ENCODE results near the gene TUBB4B. TPM values are rescaled to one million over a fixed set of nuclear protein-coding genes. Genes with fewer than 3 reads are reported as not detected.
A peak's percentile ranks its signal among the peaks of the same experiment; 100 is the strongest.

Gene TUBB4B
- total RNA-seq, 4 donors from 2014 or later: 367 to 753 (median 540) TPM

DNA sequence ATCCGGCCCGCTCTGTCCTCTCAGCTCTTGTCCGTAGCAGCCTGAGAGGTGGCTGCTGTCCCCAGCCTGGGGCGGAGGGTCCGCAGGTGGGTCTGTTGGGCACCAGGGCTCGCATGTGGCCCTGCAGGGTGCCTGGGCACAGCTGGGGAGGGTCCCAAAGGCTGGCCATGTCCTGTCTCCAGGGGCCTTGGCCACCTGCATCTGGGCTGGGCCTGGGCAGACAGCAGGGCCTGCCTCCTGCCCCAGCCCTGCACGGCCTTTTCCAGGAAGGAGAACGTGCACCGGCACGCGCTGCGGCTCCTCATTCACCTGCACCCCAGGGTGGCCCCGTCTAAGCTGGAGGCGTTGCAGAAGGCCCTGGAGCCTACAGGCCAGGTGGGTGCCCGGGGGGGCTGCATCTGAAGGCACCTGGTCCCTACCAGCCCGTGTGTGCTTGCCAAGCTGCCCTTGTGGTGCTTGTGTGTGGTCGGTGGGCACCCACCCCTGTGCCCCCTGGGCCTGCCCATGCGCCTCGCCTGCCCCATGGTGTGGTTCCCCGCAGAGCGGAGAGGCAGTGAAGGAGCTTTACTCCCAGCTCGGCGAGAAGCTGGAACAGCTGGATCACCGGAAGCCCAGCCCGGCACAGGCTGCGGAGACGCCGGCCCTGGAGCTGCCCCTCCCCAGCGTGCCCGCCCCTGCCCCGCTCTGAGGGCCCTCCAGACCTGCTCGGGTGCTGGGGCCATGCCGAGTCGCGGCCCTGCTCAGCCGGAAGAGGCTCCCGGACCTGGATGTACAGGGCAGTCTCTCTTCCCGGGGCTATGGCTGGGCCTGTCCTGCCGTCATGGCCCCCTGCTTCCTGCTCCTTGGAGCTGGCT lies 31.4 kb downstream of the TUBB4B start:
- DNase-seq: no peak
- peaks cover 10 to 60% (median 12%) of the 10 kb centered on the region in 3 donors for H3K36me3 ChIP-seq
- no peak overlapping the region for H3K27ac ChIP-seq
- H3K27me3 ChIP-seq: peaks cover 0 to 4% (median 0%) of the 10 kb centered on the region in 4 donors
- 90% methylated on average over 10 of the region's 39 CpGs; no CpG with 5 or more reads in 1 of the 2 donors for WGBS, 2 donors
- peaks cover 28 to 98% (median 43%) of the 10 kb centered on the region in 3 donors for H3K4me1 ChIP-seq
- intact Hi-C loops (cut with DNase I): no loop called here
- no peaks in the 10 kb centered on the region for H3K9me3 ChIP-seq
- no peak for TF ChIP-seq POLR2A (IDR thresholded peaks at IDR 0.05)
- TF ChIP-seq, protein P1, sequence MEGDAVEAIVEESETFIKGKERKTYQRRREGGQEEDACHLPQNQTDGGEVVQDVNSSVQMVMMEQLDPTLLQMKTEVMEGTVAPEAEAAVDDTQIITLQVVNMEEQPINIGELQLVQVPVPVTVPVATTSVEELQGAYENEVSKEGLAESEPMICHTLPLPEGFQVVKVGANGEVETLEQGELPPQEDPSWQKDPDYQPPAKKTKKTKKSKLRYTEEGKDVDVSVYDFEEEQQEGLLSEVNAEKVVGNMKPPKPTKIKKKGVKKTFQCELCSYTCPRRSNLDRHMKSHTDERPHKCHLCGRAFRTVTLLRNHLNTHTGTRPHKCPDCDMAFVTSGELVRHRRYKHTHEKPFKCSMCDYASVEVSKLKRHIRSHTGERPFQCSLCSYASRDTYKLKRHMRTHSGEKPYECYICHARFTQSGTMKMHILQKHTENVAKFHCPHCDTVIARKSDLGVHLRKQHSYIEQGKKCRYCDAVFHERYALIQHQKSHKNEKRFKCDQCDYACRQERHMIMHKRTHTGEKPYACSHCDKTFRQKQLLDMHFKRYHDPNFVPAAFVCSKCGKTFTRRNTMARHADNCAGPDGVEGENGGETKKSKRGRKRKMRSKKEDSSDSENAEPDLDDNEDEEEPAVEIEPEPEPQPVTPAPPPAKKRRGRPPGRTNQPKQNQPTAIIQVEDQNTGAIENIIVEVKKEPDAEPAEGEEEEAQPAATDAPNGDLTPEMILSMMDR (IDR thresholded peaks at IDR 0.05): no peak
- H3K4me3 ChIP-seq: no peak overlapping the region

DNA sequence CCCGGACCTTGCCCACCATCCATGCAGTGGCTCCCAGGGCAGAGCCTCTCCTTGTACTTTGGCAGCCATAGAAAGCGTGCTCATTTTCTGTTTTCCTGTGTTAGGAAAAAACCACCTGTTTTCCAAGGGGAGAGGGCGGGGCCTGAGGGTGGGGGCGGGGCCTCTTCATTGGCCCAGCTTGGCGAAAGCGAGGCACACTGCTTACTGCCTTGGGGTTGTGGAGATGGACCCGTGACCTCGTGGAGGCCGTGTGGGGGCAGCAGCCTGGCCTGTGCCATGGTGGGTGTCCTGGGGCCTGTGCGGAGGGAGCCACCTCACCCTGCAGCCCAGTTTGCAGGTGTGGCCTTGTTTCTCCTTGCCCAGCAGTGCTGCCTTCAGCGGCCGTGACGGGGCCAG lies 32.0 kb downstream of the TUBB4B start:
- intact Hi-C loops (cut with DNase I): no loop called here
- no peak for DNase-seq
- no peaks in the 10 kb centered on the region for H3K9me3 ChIP-seq
- H3K4me1 ChIP-seq: peaks cover 33 to 100% (median 46%) of the 10 kb centered on the region in 3 donors
- no peak overlapping the region for H3K27ac ChIP-seq
- no peak for TF ChIP-seq POLR2A (IDR thresholded peaks at IDR 0.05)
- TF ChIP-seq, protein P1 (IDR thresholded peaks at IDR 0.05): no peak
- peaks cover 0 to 11% (median 0%) of the 10 kb centered on the region in 4 donors for H3K27me3 ChIP-seq
- WGBS, 2 donors: 71% methylated on average over 7 of the region's 13 CpGs; no CpG with 5 or more reads in 1 of the 2 donors
- H3K4me3 ChIP-seq: no peak overlapping the region
- peaks cover 10 to 54% (median 12%) of the 10 kb centered on the region in 3 donors for H3K36me3 ChIP-seq

DNA sequence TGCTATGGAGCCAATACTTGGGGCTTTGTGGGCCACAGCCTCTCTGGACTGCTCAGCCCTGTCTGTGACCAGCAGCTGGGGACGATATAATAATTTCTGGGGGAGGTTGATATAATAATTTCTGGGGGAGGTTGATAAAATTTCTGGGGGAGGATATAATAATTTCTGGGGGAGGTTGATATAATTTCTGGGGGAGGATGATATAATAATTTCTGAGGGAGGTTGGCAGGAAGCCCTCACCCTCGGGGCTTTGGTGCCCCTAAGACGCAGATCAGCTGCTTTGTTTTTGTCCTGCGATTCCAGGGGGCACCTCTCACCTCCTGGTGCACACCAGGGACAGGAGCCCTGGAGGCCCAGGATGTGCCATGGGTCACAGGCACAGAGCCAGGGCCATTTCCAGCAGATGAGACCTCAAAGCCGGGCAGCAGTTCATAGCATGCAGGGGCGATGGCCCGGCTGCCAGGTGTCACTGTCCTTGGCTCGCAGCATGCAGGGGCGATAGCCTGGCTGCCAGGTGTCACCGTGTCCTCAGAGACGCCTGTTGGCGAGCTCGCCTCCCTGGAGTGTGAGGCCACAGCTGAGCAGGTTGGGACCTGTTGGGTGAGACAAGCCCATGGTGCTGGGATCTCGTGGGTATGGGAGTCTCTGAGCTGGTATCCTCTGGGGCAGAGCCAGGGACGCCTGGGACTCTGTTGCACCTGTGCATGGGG lies 32.7 kb downstream of the TUBB4B start:
- WGBS, 2 donors: 28 to 45% methylated on average over 4 to 5 of the region's 15 CpGs
- no peak for DNase-seq
- peak overlapping the region; percentile 47 to 92 (median 73) for H3K27ac ChIP-seq
- intact Hi-C loops (cut with DNase I): no loop called here
- H3K4me3 ChIP-seq: no peak overlapping the region
- TF ChIP-seq, protein P1 (IDR thresholded peaks at IDR 0.05): no peak
- no peak for TF ChIP-seq POLR2A (IDR thresholded peaks at IDR 0.05)
- peaks cover 40 to 100% (median 48%) of the 10 kb centered on the region in 3 donors for H3K4me1 ChIP-seq
- H3K36me3 ChIP-seq: peaks cover 10 to 47% (median 12%) of the 10 kb centered on the region in 3 donors
- no peaks in the 10 kb centered on the region for H3K9me3 ChIP-seq
- H3K27me3 ChIP-seq: peaks cover 0 to 17% (median 0%) of the 10 kb centered on the region in 4 donors

DNA sequence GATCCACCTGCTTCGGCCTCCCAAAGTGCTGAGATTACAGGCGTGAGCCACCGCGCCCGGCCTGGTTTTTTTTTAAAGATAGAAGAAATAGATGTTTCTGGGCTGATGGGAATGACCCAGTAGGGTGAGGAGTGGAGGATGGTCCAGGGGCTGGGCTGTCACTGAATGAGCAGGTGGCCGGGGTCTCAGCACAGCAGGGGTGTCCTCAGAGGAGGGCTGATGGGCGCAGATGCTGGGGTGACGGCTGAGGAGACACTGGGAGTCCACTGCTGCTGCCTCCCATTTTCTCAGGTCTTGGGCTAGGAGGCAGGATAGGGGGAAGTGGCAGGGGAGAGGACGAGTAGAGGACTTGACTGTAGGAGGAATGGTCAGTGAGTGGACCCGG lies 34.1 kb downstream of the TUBB4B start:
- intact Hi-C loops (cut with DNase I): no loop called here
- Histone ChIP-seq H3K4me1 (peaks cover 39 to 89% (median 40%) of the 10 kb centered on the region in 3 donors), H3K36me3 (peaks cover 10 to 47% (median 12%) of the 10 kb centered on the region in 3 donors), H3K4me3 (no peak overlapping the region), H3K27me3 (peaks cover 0 to 32% (median 0%) of the 10 kb centered on the region in 4 donors), H3K27ac (peak overlapping the region in 1 of 4 donors; percentile 92), H3K9me3 (no peaks in the 10 kb centered on the region)
- no peak for DNase-seq
- WGBS, 2 donors: 79 to 92% methylated on average over 6 to 8 of the region's 10 CpGs
- TF ChIP-seq, protein P1 (IDR thresholded peaks at IDR 0.05): no peak
- no peak for TF ChIP-seq POLR2A (IDR thresholded peaks at IDR 0.05)
